ENCODE results near the gene BNC2. TPM values are rescaled to one million over a fixed set of nuclear protein-coding genes. Genes with fewer than 3 reads are reported as not detected.

The BNC2 gene
- total RNA-seq, 1 donor = 53.9 TPM

- TF ChIP-seq, protein P1, sequence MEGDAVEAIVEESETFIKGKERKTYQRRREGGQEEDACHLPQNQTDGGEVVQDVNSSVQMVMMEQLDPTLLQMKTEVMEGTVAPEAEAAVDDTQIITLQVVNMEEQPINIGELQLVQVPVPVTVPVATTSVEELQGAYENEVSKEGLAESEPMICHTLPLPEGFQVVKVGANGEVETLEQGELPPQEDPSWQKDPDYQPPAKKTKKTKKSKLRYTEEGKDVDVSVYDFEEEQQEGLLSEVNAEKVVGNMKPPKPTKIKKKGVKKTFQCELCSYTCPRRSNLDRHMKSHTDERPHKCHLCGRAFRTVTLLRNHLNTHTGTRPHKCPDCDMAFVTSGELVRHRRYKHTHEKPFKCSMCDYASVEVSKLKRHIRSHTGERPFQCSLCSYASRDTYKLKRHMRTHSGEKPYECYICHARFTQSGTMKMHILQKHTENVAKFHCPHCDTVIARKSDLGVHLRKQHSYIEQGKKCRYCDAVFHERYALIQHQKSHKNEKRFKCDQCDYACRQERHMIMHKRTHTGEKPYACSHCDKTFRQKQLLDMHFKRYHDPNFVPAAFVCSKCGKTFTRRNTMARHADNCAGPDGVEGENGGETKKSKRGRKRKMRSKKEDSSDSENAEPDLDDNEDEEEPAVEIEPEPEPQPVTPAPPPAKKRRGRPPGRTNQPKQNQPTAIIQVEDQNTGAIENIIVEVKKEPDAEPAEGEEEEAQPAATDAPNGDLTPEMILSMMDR (IDR thresholded peaks at IDR 0.05; ENCODE audit: extremely low read depth, low read depth, low read length) = no peak
- Histone ChIP-seq H3K27me3 (ENCODE audit: insufficient read depth, low read length) (no peaks in the 10 kb centered on the region), H4K20me1 (ENCODE audit: insufficient read depth, low read length) (no peaks in the 10 kb centered on the region), H3K36me3 (ENCODE audit: insufficient read depth, low read length) (no peaks in the 10 kb centered on the region), H3K4me2 (ENCODE audit: insufficient read depth, low read length) (peak overlapping the region; percentile 67), H3K27ac (ENCODE audit: low read depth, low read length) (peak overlapping the region; percentile 62), H3K4me3 (ENCODE audit: insufficient read depth, low read length) (peak overlapping the region; percentile 24), H3K79me2 (ENCODE audit: insufficient read depth, low read length) (peaks cover 96% of the 10 kb centered on the region), H2AFZ (ENCODE audit: low read length) (no peak overlapping the region), H3K9me3 (ENCODE audit: low read depth, low read length) (no peaks in the 10 kb centered on the region), H3K4me1 (ENCODE audit: insufficient read depth, low read length) (peaks cover 57% of the 10 kb centered on the region)
- DNase-seq (ENCODE audit: insufficient read length, low spot score, missing footprints) = peak; percentile 82
Measured at GRCh38 chr9:16864649-16865434, 5.6 kb downstream of the BNC2 start.

- peaks cover 7% of the 10 kb centered on the region for H4K20me1 ChIP-seq (ENCODE audit: insufficient read depth, low read length)
- H3K36me3 ChIP-seq (ENCODE audit: insufficient read depth, low read length) = no peaks in the 10 kb centered on the region
- peak; percentile 35 for DNase-seq (ENCODE audit: insufficient read length, low spot score, missing footprints)
- H3K27me3 ChIP-seq (ENCODE audit: insufficient read depth, low read length) = no peaks in the 10 kb centered on the region
- H3K79me2 ChIP-seq (ENCODE audit: insufficient read depth, low read length) = peaks cover 82% of the 10 kb centered on the region
- H3K4me2 ChIP-seq (ENCODE audit: insufficient read depth, low read length) = no peak overlapping the region
- H3K4me3 ChIP-seq (ENCODE audit: insufficient read depth, low read length) = no peak overlapping the region
- TF ChIP-seq, protein P1 (IDR thresholded peaks at IDR 0.05; ENCODE audit: extremely low read depth, low read depth, low read length) = no peak
- no peaks in the 10 kb centered on the region for H3K9me3 ChIP-seq (ENCODE audit: low read depth, low read length)
- no peak overlapping the region for H3K27ac ChIP-seq (ENCODE audit: low read depth, low read length)
- H3K4me1 ChIP-seq (ENCODE audit: insufficient read depth, low read length) = no peaks in the 10 kb centered on the region
- no peak overlapping the region for H2AFZ ChIP-seq (ENCODE audit: low read length)
Measured at GRCh38 chr9:16848179-16848578, 22.3 kb downstream of the BNC2 start.

- Histone ChIP-seq H3K4me3 (ENCODE audit: insufficient read depth, low read length) (no peak overlapping the region), H3K36me3 (ENCODE audit: insufficient read depth, low read length) (no peaks in the 10 kb centered on the region), H3K4me1 (ENCODE audit: insufficient read depth, low read length) (no peaks in the 10 kb centered on the region), H3K9me3 (ENCODE audit: low read depth, low read length) (no peaks in the 10 kb centered on the region), H3K27me3 (ENCODE audit: insufficient read depth, low read length) (no peaks in the 10 kb centered on the region), H2AFZ (ENCODE audit: low read length) (no peak overlapping the region), H3K27ac (ENCODE audit: low read depth, low read length) (no peak overlapping the region), H4K20me1 (ENCODE audit: insufficient read depth, low read length) (peaks cover 5% of the 10 kb centered on the region), H3K79me2 (ENCODE audit: insufficient read depth, low read length) (peaks cover 81% of the 10 kb centered on the region), H3K4me2 (ENCODE audit: insufficient read depth, low read length) (no peak overlapping the region)
- no peak for DNase-seq (ENCODE audit: insufficient read length, low spot score, missing footprints)
- TF ChIP-seq, protein P1 (IDR thresholded peaks at IDR 0.05; ENCODE audit: extremely low read depth, low read depth, low read length) = no peak
Measured at GRCh38 chr9:16846986-16847385, 23.5 kb downstream of the BNC2 start.

GRCh38 chr9:16846367-16846766 lies 24.1 kb downstream of the BNC2 start:
- H3K79me2 ChIP-seq (ENCODE audit: insufficient read depth, low read length) = peaks cover 79% of the 10 kb centered on the region
- DNase-seq (ENCODE audit: insufficient read length, low spot score, missing footprints) = no peak
- no peak overlapping the region for H2AFZ ChIP-seq (ENCODE audit: low read length)
- H3K4me3 ChIP-seq (ENCODE audit: insufficient read depth, low read length) = no peak overlapping the region
- no peaks in the 10 kb centered on the region for H3K27me3 ChIP-seq (ENCODE audit: insufficient read depth, low read length)
- TF ChIP-seq, protein P1 (IDR thresholded peaks at IDR 0.05; ENCODE audit: extremely low read depth, low read depth, low read length) = no peak
- H3K4me1 ChIP-seq (ENCODE audit: insufficient read depth, low read length) = no peaks in the 10 kb centered on the region
- H3K36me3 ChIP-seq (ENCODE audit: insufficient read depth, low read length) = no peaks in the 10 kb centered on the region
- no peaks in the 10 kb centered on the region for H4K20me1 ChIP-seq (ENCODE audit: insufficient read depth, low read length)
- H3K4me2 ChIP-seq (ENCODE audit: insufficient read depth, low read length) = no peak overlapping the region
- H3K27ac ChIP-seq (ENCODE audit: low read depth, low read length) = no peak overlapping the region
- H3K9me3 ChIP-seq (ENCODE audit: low read depth, low read length) = no peaks in the 10 kb centered on the region
